ENCODE measurements around the gene LMF2.

Gene LMF2

DNA sequence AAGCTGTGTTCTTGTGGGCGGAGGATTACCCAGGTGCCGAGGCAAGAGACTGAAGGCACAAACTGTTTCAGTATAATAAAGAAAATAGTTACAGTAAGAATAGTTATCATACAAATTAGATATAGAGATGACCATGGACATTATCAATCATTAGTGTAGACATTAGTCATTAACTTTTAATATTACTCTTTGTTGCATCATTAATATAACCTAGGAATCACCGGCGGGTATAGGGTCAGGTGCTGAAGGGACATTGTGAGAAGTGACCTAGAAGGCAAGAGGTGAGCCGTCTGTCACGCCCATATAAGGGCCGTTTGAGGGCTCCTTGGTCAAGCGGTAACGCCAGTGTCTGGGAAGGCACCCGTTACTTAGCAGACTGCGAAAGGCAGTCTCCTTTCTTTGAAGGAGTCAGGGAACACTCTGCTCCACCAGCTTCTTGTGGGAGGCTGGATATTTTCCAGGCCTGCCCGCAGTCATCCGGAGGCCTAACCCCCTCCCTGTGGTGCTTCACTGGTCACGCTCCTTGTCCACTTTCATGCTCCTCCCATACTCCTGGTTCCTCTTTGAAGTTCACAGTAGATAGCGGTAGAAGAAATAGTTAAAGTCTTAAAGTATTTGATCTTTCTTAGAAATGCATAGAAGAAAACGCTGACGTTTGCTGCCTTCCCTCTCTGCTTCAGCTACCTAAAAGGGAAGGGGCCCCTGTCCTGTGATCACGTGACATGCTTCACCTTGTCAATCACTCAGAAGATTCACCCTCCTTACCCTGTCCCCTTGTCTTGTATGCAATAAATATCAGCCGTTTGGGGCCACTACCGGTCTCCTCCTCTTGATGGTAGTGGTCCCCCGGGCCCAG lies 26.6 kb upstream of the LMF2 start:
- peak; percentile 46 to 77 for DNase-seq

DNA sequence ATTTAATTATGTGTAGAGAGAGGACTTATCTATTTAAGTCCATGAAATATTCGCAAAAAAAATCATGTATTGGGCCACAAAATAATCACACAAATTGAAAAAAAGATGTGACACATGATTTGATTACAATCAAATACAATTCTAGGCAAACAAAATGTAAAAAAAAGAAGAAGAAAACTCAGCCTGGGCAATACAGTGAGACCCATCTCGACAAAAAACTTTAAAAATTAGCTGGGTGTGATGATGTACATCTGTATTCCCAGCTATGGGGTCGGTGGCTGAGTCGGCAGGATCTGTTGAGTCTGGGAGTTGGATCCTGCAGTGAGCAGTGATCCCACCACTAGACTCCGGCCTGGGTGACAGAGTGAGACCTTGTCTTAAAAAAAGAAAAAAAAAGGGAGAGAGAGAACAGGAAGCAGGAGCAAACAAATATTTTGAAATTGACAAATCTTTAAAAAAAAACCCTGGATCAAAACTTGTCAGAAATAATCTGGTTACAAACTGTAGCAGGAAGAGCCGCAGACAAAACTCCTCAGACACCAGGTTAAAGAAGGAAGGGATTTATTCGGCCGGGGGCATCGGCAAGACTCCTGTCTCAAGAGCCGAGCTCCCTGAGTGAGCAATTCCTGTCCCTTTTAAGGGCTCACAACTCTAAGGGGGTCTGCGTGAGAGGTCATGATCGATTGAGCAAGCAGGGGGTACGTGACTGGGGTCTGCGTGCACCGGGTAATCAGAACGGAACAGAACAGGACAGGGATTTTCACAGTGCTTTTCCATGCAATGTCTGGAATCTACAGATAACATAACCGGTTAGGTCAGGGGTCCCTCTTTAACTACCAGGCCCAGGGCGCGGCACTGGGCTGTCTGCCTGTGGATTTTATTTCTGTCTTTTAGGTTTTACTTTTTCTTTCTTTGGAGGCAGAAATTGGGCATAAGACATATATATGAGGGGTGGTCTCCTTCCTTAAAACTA lies 25.6 kb upstream of the LMF2 start:
- DNase-seq, result no peak

DNA sequence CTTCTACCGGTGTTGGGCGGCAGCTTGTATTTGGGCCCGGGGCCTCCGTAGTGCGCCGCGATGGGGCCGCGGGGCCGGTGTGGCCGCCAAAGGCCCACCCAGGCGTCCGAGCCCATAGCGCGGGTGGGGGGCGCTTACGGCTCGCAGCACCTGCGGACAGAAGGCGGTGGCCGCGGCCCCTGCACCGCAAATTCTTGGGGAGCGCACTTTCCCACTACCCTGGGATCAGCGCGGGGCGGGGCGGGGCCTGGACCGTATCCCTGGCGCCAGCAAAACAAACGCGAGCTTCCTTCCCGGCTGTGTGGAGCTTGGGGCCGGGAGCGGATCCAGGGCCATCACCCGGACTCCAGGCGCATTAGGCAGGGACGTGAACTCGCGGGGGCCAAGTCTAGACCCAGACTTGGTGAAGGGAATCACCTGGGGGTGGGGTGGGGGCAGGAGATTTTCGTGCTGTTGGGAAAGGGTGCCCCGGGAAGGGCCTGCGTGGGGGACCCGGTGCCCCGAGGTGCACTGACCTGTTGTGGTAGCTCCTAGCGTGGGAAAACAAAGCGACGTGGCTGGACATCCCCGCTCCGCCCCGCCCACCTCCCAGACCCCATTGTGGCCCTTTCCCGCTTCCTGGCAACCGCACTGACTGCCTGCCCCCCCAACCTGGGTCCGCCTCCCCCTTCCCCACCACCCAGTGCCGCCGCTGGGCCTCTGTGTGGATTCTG lies 24.6 kb upstream of the LMF2 start:
- DNase-seq, result peak; percentile 21 to 56

DNA sequence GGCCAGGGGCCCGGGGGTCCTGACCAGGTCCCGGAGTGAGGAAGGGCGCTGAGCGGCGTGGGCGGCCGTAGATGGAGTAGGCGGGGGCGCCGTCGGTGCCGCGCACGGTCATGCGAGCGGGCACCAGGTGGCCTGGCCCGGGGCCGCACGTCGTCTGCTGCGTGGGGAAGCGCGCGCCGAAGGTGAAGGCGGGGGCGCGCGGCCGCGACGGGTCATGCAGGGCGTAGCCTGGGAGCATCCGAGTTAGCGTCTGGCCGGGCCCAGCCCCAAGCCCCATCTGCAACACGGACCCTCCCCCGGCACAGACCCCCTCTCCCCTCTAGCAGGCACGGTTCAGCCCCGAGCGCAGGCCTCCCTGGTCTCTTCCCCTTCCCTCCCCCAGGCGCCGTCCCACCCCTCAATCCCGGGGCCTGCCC lies 24.1 kb upstream of the LMF2 start:
- peak; percentile 73 to 87 for DNase-seq

DNA sequence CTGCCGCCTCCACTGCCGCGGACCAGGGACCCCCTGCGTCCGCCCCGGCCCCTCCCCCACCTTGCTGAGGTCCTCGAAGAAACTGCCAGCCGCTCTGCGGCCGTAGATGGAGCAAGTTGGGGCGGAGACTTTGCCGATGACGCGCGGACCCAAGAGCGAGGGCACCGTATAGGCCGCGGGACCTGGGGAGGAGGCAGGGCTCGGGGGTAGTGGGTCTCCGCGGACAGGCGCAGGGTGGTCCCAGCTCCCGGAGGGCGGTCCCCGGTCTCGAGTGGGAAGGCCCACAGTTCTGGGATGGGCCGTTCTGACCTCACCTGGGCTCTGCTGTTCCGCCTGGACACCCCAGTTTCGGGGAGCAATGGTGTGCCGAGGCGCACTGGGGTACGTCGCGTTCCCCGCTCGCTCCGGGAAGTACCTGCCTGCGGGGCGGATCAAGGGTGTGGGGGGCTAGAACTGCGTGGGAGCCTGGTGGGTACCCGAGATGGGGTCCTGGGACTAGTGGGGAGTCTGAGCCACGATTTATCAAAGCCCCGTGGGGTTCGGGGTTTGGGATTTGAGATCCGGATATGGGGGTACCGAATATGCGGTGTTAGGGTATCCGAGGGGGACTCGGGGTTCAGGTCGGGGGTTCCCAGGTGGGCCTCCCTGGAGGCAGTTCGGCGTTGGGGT lies 23.5 kb upstream of the LMF2 start:
- peak; percentile 90 to 94 for DNase-seq

DNA sequence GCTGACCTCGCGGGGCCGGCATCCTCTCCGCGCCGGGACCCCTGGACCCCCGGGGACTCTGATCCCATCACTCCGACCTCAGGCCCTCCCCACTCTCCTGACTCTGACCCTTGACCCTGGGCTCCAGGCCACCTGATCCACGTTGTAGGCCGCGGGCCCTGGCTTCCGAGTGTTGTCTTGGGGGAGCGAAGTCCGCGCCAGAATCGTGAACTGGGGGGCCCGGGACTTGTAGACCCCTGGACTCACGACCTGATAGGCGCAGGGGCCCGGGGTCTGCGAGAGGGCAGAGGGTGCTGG lies 23.0 kb upstream of the LMF2 start:
- peak in 1 of 2 donors; percentile 65 for DNase-seq

DNA sequence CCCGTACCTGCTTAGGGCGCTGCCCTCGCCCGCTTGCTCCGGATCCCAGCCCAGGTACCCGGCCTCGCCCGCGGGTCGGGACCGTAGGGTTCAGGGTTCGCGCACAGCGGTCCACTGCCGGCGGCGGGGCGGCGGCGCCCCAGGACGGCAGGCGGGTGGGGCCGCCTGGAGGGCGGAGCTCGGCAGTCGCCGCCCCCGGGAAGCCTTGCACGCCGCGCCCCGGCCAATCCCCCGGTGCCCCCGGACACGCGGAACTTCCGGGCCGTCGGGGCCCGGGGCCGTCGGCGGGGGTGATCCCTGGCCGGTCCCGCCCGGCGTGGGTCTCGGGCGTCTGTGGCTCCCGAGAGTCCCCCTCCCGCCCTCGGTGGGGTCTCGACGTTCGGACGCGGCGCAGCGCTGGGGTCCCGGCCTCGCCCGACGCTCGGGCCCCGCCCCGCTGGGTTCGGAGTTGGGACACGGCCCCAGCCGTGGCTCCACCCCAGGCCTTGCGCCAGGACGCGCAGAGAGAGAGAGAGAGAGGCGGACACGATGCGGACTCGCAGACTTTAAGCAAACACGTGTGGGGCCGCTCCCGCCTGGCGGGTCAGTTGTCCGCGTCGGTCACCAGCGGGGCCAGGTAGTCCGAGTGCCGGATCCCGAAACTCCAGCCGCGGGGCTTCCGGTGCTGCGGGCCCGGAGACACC lies 22.5 kb upstream of the LMF2 start, which contains the start of gene TYMP:
TYMP (minus strand) TSS at position 116 of the 683 bp plus-strand sequence. CDS start 303 bp downstream, outside the sequence.
- peak; percentile 92 to 94 for DNase-seq

DNA sequence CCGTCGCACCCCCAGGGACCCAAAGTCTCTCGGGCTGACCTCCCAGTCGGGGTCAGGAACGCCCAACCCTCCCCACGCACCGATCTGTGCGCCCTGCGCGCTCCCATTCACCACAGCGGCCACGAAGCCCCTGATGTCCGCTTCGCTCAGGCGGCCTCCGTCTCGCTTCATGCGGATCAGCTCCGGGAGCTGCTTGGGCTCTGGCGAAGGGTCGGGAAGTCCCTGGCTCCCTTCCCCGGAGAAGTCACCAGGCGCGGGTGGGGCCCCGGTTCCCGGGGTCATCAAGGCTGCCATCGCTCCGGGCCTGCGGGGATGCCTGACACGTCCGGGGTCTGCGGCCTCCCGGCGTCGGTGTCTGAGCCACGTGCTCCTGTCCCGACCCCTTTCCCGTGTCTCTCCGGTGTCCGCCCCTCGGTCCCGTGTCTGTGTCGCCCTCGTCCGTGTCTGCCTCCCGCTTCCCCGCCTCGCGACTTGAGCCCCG lies 22.0 kb upstream of the LMF2 start:
- peak in 1 of 2 donors; percentile 15 for DNase-seq

DNA sequence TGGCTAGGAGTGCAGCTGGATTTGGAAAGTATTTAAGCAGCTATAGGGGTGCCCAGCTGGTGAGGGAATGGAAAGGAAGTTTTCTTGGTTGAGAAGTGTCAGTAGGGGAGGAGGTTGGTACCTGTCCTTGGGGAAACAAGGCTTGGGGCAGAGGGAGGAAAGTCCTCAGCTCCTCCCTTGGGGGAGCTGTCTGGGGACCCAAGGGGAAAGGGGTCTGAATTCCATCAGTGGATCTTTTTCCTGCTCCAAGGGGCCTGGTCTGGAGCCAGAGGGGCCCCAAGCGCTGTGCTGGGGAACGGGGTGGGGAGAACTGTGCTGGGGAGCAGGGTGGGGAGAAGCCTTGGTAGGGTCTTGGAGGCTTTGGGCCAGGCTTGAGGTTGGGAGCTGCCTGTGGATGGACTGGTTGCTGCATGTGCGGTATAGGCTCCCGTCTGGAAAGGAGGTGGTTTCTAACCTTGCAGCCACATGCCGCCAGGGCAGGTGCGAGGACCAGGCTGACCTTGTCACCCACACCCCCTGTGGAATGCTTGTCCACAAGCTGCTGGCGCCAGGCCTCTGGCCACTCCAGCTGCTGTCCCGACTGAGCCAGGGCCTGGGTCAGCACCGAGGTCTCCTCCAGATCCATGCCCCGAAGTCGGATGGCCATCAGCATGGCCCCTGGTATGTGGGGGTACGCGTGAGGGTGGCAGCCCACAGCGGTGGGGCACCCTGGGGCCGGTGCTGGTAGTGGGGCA lies 21.3 kb upstream of the LMF2 start:
- no peak for DNase-seq

DNA sequence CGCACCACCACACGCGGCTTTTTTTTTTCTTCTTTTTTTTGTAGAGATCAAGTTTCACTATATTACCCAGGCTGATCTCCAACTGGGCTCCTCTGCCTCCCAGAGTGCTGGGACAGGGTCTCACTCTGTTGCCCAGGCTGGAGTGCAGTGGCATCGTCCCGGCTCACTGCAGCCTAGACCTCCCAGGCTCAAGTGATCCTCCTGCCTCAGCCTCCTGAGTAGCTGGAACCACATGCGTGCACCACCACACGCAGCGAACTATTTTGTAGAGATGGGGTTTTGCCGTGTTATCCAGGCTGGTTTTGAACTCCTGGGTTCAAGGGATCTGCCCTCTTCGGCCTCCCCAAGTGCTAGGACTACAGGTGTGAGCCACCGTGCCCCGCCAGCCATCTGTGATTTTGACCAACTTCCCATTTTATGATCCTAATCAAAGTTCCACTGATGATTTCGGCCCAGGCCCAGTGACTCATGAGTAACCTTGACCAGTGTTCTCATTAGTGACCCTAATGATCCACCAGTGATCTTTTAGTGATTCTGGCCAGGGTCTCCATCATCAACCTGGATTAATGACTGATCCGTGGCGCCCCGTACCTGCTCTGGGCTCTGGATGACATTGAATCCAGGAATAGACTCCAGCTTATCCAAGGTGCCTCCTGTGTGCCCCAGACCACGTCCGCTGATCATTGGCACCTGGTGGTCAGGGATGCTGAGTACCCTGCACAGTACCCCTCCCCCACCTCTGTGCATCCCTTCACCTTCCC lies 20.6 kb upstream of the LMF2 start:
- DNase-seq, result no peak

DNA sequence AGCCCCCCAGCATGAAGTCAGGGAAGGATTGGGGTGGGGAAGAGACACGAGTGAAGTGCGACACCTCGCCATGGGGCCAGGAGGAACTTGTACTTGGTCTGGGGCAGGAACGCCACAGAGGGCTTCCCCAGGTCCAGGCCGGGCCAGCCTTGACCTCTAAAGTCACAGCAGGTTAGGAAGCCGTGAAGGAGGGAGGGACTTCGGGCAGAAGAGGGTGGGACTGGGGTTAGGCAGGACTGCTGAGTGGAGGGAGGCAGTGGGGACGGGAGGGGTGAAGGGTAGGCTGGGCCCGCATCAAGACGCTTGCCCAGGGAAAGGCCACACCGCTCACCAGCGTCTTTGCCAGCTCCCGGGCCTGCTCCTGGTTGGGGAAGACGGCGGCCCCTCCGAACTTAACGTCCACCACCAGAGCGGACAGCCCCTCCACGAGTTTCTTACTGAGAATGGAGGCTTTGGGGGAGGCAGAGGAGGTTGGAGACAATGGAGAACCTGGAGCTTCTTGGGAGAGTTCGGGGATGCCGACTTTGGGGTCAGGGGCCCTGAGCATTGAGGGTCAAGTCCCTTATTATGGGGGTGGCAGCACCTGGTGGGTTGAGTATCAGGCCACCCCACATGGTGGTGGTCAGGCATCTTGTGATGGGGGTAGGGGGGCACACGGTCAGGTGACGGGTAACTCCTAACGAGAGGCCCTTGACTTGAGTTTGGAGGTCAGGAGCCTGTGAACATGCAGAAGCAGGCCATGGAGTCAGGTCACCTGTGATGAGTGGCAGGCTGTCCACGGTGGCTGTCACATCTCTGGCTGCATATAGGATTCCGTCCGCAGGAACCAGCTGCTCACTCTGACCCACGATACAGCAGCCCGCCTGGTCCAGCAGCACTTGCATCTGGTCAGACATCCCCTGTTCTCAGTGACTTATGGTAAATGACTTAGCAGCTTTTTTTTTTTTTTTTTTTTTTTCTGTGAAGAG lies 19.6 kb upstream of the LMF2 start:
- peak; percentile 56 to 76 for DNase-seq

DNA sequence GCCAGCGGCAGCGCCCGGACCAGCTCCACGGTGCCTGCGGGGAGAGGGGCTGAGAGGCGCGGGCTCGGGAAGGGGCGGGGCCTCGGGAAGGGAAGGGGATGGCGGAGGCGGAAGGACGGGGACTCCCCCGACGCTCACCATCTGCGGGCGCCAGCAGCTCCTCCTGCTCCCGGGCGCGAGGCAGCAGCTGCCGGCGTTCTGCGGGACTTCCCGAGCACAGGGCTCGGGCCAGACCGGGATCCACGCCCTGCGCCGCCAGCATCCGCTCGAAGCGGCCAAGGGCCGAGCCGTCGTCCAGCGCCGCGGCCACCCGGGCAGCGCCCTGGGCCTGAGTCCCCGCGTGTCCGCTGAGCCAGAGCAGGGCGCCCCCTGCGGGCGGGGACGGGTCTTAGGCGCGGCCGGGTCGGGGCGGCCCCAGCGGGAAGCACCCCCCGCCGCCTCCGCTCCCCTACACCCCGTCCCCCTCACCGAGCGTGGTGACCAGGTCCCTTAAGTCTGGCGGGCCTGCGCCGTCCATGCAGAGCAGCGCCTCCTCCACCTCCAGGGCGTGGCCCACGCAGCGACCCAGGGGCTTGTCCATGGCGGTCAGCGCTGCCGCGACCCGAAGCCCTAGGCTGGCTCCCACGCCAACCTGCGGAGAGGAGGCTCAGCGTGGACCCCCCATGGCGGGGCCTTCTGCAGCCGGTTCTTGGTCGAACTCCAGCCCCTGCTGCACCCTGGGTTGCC lies 18.8 kb upstream of the LMF2 start:
- peak; percentile 68 to 81 for DNase-seq

DNA sequence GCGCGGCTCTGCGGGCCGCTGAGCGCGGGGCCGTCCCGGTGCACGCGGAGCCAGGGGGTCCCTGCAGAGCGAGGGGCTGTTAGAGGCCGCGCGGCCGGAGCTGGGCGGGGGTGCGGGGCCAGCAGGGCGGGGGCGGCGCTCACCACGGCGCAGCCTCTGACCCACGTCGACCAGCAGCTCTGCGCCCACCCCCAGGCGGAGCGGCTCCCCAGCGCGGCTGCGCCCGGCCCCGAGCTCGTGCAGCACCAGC lies 18.3 kb upstream of the LMF2 start:
- DNase-seq, result no peak

DNA sequence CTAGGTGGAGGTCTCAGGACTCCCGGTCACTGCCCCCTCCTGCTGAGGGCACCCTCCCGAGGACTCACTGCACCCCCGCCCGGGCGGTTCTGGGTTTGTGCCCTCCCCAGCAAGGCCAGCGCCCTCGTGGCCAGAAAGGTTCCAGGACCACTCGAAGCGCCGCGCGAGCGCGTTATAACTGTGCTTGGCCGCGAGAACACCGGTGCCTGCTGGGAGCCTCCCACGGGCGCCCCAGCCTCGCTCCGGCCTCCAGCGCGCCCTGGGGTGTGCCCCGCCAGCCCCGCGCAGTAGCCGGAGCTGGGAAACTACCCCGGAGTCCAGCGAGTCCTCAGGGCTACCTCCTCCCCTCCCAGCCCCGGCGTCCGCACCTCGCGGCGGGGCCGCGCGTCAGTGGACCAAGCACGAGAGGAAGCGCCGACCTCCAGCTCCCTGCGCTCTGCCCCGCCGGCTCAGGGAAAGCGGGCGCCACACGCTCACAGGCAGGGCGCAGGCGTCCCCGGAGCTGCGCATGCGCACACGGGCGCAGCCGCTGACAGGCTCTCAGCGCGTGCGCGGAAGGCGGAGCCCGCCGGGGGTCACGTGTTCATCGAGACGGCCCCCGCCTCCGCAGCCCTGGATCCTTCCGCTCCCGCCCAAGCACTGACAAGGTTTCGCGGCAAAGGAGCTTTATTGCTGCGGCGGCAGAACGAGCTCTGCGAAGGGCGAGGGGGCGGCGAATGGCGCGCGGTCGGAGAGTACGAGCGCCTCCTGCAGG lies 17.8 kb upstream of the LMF2 start, which contains the start of gene SCO2:
SCO2 (minus strand) TSS at position 495 of the 754 bp plus-strand sequence. CDS start 1,187 bp downstream, outside the sequence.
- DNase-seq, result peak; percentile 99

DNA sequence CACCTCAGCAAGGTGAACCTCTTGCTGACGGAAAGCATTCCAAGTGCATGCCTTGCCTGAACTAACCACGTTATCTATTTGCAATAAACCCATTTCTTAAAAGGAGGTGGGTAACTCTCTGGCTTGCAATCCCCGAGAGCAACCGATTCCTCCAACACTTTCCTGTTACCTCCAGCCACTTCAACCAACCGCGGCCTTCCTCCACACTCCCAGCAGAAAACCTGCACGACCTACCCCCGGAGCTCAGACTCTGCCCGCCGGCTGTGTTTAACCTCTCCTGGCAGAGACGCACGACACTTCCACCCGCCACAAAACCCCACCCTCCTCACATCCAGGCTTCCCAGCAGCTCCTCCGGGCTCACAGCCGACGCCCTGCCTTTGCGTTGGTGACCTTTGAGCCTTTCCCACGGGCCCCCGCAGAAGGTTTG lies 17.2 kb upstream of the LMF2 start:
- DNase-seq, result no peak

DNA sequence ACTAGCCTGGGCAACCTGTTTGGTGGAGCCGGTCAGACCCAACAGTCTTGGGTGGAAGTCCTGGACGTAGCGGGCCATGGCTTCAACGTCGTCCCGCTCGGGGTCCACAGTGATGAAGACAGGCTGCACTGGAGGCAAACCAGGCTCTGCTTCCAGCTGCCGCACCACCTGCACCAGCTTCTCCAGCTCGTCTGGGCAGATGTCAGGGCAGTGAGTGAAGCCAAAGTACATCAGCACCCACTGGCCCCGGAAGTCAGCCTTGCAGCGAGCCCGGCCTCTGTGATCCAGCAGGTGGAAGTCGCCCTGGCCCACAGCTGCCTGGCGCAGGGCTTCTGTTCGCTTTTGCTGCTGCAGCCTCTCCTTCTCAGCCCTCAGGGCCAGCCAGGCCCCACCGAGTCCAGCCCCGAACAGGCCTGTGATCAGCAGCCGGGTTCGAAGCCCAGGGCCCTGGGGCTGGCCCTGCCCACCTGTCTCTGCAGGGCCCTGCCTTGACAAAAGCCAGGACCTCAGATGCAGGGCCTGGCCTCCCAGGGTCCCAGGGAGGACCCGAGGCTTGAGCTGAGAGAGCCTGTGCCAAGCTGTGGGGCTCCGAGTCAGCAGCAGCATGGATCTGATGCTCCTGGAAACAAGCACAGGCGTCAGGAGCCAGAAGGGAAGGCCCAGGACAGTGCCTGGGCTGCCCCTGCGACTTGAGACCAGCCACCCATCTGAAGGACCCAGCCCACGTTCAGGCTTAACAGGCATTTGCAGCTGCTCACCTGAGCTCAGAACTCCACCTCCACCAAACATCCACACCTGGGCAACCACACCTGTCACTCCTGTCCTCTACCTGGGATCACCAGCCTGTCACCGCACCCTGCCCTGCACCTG lies 16.5 kb upstream of the LMF2 start:
- DNase-seq, result no peak
